K562 (cell line): ENCODE data around the gene SIRT7. TPM values are rescaled to one million over a fixed set of nuclear protein-coding genes. Genes with fewer than 3 reads are reported as not detected.

Source experiments
- ATAC-seq: fragments of 200-7000 bp; cut with Tn5 transposase; 3 replicates; pipeline ENCODE4 v1.9.1; 2020; ENCODE audit warnings: moderate library complexity
- BruUV-seq: library from RNA; stranded (reverse); fragments of 400-500 nt; replicated peaks from 2 replicates; lab custom pipeline; 2021; lab: Mats Ljungman, UMichigan
- CTCF ChIA-PET: fragments of 300-600 bp; formaldehyde crosslinking; extraction: SDS; loops from one replicate; lab custom pipeline; 2021; ENCODE audit warnings: low intra/inter-chr PET ratio; lab: Yijun Ruan, JAX
- POLR2A ChIA-PET: fragments of 300-600, 350-650 bp; sonication (Branson Sonifier 250); formaldehyde crosslinking; extraction: SDS; loops from one replicate; lab custom pipeline; 2021; ENCODE audit warnings: antibody characterized with exemption, inconsistent platforms; lab: Yijun Ruan, JAX
- DNase-seq, 4 experiments: peaks; one replicate each; pipeline versions ENCODE4 v3.0.0 to v3.0.0-alpha.2; 2011 to 2018; ENCODE audit warnings: low spot score in 3 of 4, mixed read lengths in 3 of 4; ENCODE audit errors: extremely low read depth in 1 of 4
- FAIRE-seq: peaks from 2 replicates; lab custom pipeline; 2011; peaks lifted over from hg19 to GRCh38; lab: Jason Lieb, UNC
- H2AFZ ChIP-seq: 2 replicates; pipeline ENCODE4 v1.6.0; 2011; ENCODE audit warnings: low read depth, low read length, control low read depth, inconsistent platforms
- H3K27ac ChIP-seq: fragments of 200-600 bp; 3 replicates; pipeline ENCODE4 v1.8.0; 2011; ENCODE audit warnings: low read depth, mild to moderate bottlenecking, control low read depth, inconsistent platforms, low read length, moderate library complexity, mixed read lengths; ENCODE audit errors: extremely low read depth
- H3K27me3 ChIP-seq, 2 experiments: fragments of 300-600 bp in 1 of 2; 2 replicates in 1 of 2; 3 replicates in 1 of 2; pipeline versions ENCODE4 v1.6.0 to v1.8.0; 2011; ENCODE audit warnings: inconsistent platforms in 2 of 2, low read length in 2 of 2, mild to moderate bottlenecking in 1 of 2, mixed read lengths in 1 of 2, moderate library complexity in 1 of 2; ENCODE audit not compliant: control insufficient read depth in 2 of 2, insufficient read depth in 2 of 2
- H3K36me3 ChIP-seq: fragments of 300-600 bp; 3 replicates; pipeline ENCODE4 v1.8.0; 2011; ENCODE audit warnings: mild to moderate bottlenecking, low read length, inconsistent platforms; ENCODE audit not compliant: control insufficient read depth, insufficient read depth
- H3K4me1 ChIP-seq, 2 experiments: fragments of 200-600 bp in 1 of 2; replicated peaks in 1 of 2; 2 replicates in 1 of 2; 3 replicates in 1 of 2; pipeline versions ENCODE4 v1.5.1 to v1.8.0; 2011; ENCODE audit warnings: inconsistent platforms in 2 of 2, low read length in 2 of 2, mild to moderate bottlenecking in 1 of 2, mixed read lengths in 1 of 2, moderate library complexity in 1 of 2; ENCODE audit not compliant: control insufficient read depth in 2 of 2, insufficient read depth in 2 of 2
- H3K4me2 ChIP-seq: 2 replicates; pipeline ENCODE4 v1.6.1; 2011; ENCODE audit warnings: low read length, control low read depth, inconsistent platforms, mixed read lengths; ENCODE audit not compliant: insufficient read depth
- H3K4me3 ChIP-seq: fragments of 200-600 bp; sonication (generic), shearing (Covaris generic); 2 replicates; pipeline ENCODE4 v1.5.1; 2016; ENCODE audit warnings: control low read depth, inconsistent platforms
- H3K79me2 ChIP-seq: fragments of 200-600 bp; 3 replicates; pipeline ENCODE4 v1.8.0; 2011; ENCODE audit warnings: low read length, inconsistent platforms; ENCODE audit not compliant: control insufficient read depth, insufficient read depth
- H3K9ac ChIP-seq, 2 experiments: 2 replicates each; pipeline versions ENCODE4 v1.6.0 to v1.6.1; 2011; ENCODE audit warnings: low read depth in 2 of 2, low read length in 2 of 2, control low read depth in 1 of 2, inconsistent platforms in 1 of 2, mild to moderate bottlenecking in 1 of 2, mixed read lengths in 1 of 2; ENCODE audit not compliant: insufficient read depth in 1 of 2
- H3K9me1 ChIP-seq: one replicate; pipeline ENCODE4 v1.6.0; 2011; ENCODE audit warnings: inconsistent platforms, mild to moderate bottlenecking, low read length, moderate library complexity; ENCODE audit not compliant: control insufficient read depth, insufficient read depth
- H3K9me3 ChIP-seq: replicated peaks from 2 replicates; pipeline ENCODE4 v1.5.1; 2011; ENCODE audit warnings: low read depth, low read length, inconsistent platforms; ENCODE audit not compliant: control insufficient read depth, insufficient read depth
- H4K20me1 ChIP-seq: replicated peaks from 2 replicates; pipeline ENCODE4 v1.6.1; 2011; ENCODE audit warnings: low read length, inconsistent platforms, mixed read lengths; ENCODE audit not compliant: control insufficient read depth, insufficient read depth
- BMI1 ChIP-seq: fragments of 150-350 bp; IDR thresholded peaks from 2 replicates; pipeline ENCODE4 v1.6.1; 2014; ENCODE audit warnings: low read length
- PML ChIP-seq: IDR thresholded peaks from 2 replicates; pipeline ENCODE4 v1.6.1; 2012; ENCODE audit warnings: low read length, inconsistent platforms
- POLR2A ChIP-seq: fragments of 450-650 bp; conservative IDR thresholded peaks from 2 replicates; pipeline ENCODE4 v1.6.1; 2016
- POLR2G ChIP-seq: fragments of 200-400 bp; formaldehyde crosslinking; IDR thresholded peaks from 2 replicates; pipeline ENCODE4 v1.6.1; 2017; ENCODE audit warnings: low read depth, mild to moderate bottlenecking, antibody characterized with exemption, low read length, moderate library complexity
- RB1 ChIP-seq: fragments of 450-650 bp; IDR thresholded peaks from 2 replicates; pipeline ENCODE4 v1.6.1; 2017; ENCODE audit warnings: low read depth, mild to moderate bottlenecking
- RBM22 ChIP-seq: fragments of 200-400 bp; formaldehyde crosslinking; IDR thresholded peaks from 2 replicates; pipeline ENCODE4 v1.6.1; 2018; ENCODE audit warnings: low read length, low read depth; ENCODE audit not compliant: poor library complexity, severe bottlenecking
- RHOXF2B ChIP-seq: fragments of 250-450 bp; sonication (Bioruptor Pico); conservative IDR thresholded peaks from 2 replicates; pipeline ENCODE4 v1.5.1; 2021
- SP1 ChIP-seq: sonication (generic); formaldehyde crosslinking; IDR thresholded peaks from 2 replicates; pipeline ENCODE4 v1.8.1; 2022; ENCODE audit warnings: mild to moderate bottlenecking, missing genetic modification reagents
- ZNF3 ChIP-seq: fragments of 250-450 bp; sonication (Bioruptor Pico); IDR thresholded peaks from 2 replicates; pipeline ENCODE4 v1.5.0; 2021; ENCODE audit warnings: mild to moderate bottlenecking, moderate library complexity
- ZNF436 ChIP-seq: fragments of 250-450, 450-650 bp; sonication (Bioruptor Pico); formaldehyde crosslinking; IDR thresholded peaks from 2 replicates; pipeline ENCODE4 v1.7.0; 2020; ENCODE audit warnings: mild to moderate bottlenecking
- WGBS: fragments of 100-300 bp; shearing (Covaris generic); methylation state at CpG from one replicate; pipeline ENCODE4 v1.1.6; 2016; ENCODE audit warnings: low coverage, mixed read lengths; ENCODE audit not compliant: insufficient coverage; ENCODE audit errors: missing lambda C conversion rate; 5-methylcytosine and 5-hydroxymethylcytosine counted together
- in situ Hi-C: fragments of 300-500 bp; cut with MboI; formaldehyde crosslinking; loops from 4 replicates; pipeline ENCODE4 v1.15.0; 2018; ENCODE audit warnings: inconsistent platforms, mixed read lengths
- intact Hi-C: fragments of 100-400 bp; cut with micrococcal nuclease; formaldehyde crosslinking; loops from 2 replicates; pipeline ENCODE4 v1.14.2; 2022
- polyA plus RNA-seq, 8 experiments: library from polyadenylated mRNA; depleted of rRNA in 4 of 8; stranded (reverse) in 5 of 8; unstranded in 3 of 8; fragments of >200 nt; fragmentation: Nextera tagmentation in 2 of 8; fragmentation: Illumina TruSeq in 1 of 8; extraction: Ambion mirVana in 2 of 8; extraction: Trizol in 1 of 8; gene quantifications; 2 replicates each; pipeline versions ENCODE4 v1.2.1 to v1.2.3, GENCODE V29; 2011 to 2014; ENCODE audit warnings: inconsistent platforms in 1 of 8, missing spikeins in 1 of 8
- total RNA-seq, 7 experiments: library from RNA; depleted of rRNA in 6 of 7; stranded (reverse); fragments of >200 nt in 6 of 7; fragmentation: Illumina TruSeq in 2 of 7; extraction: Trizol in 2 of 7; gene quantifications; 2 replicates each; pipeline versions ENCODE4 v1.2.1 to v1.2.3, GENCODE V29; 2011 to 2021; ENCODE audit warnings: low replicate concordance in 1 of 7
- TF ChIP-seq, protein P1 (sequence below): sonication (generic); formaldehyde crosslinking; IDR thresholded peaks from 2 replicates; pipeline ENCODE4 v1.8.1; 2023; ENCODE audit warnings: mild to moderate bottlenecking, missing genetic modification reagents
- TF ChIP-seq, protein P2 (sequence below), 2 experiments: IDR thresholded peaks; 2 replicates each; pipeline ENCODE4 v1.6.1; 2011; ENCODE audit warnings: borderline replicate concordance in 1 of 2, control low read depth in 1 of 2, low read depth in 1 of 2, low read length in 1 of 2, mild to moderate bottlenecking in 1 of 2, mixed read lengths in 1 of 2, moderate library complexity in 1 of 2; ENCODE audit not compliant: insufficient read depth in 1 of 2, insufficient read length in 1 of 2, poor library complexity in 1 of 2, severe bottlenecking in 1 of 2; ENCODE audit errors: extremely low read depth in 1 of 2
- TF ChIP-seq, protein P3 (sequence below): fragments of 450-650 bp; formaldehyde crosslinking; IDR thresholded peaks from 2 replicates; pipeline ENCODE4 v1.4.0; 2022; ENCODE audit warnings: missing genetic modification characterization
- TF ChIP-seq, protein P4 (sequence below): fragments of 250-450 bp; sonication (Bioruptor Pico); IDR thresholded peaks from 2 replicates; pipeline ENCODE4 v1.8.0; 2022; ENCODE audit warnings: moderate library complexity, mild to moderate bottlenecking, inconsistent platforms

The SIRT7 gene
- total and polyA plus RNA-seq, 9 of the 15 experiments (the other 6 are each of a cell fraction or from before 2014, with no cell fraction given) = 1.6 to 54.8 (median 20.3) TPM

DNA sequence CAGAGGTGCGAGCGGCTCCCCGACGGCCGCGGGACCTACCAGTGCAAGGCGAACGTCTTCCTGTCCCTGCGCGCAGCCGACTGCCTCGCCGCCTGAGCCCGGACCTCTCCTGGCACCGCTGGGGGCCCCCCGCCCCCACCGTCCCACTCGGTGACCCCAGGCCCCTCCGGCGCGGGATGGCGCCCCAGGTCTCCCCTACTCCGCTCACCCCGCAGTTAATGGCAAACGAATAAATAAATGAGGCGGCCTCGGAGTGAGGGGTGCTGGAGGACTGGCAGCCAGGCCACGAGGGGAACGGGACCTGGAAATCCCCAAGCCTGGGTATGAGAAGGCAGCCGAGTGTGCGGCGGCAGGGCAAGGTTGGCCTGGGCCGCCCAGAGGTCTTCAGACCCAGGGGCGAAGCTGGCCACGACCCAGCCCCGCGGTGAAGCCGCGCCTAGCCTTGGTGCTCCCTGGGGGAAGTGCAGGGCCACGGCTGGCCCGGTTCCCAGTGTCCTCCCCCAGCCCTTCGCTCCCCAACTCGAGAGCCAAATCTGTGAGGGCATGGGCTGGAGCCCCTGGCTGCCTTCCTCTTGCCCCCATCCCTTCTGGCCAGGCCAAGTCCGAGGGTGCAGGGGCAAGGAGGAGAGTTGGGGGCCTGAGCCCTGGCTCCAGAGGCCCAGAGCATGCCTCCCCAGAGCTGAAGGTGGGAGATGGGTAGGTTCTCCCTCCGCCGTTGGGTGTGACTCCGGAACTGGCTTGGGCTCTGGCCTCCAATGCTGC lies 15.1 kb downstream of the SIRT7 start:
- no peaks in the 10 kb centered on the region for H3K79me2 ChIP-seq
- H2AFZ ChIP-seq = no peak overlapping the region
- WGBS = 26% methylated on average over 33 of the region's 47 CpGs
- ChIA-PET CTCF (no interaction called here), POLR2A (interaction anchor here (0.6 to 1.7 kb wide), 6 partner anchors 9 to 69 kb away, joined by 3 to 10 read pairs (median 4); partner anchors contain the start of gene PCYT2)
- no peak for FAIRE-seq
- peak in 2 of 4 experiments; percentile 19 to 39 for DNase-seq
- H3K4me1 ChIP-seq = peaks cover 10 to 91% of the 10 kb centered on the region in 2 experiments
- no peak overlapping the region for H3K4me2 ChIP-seq
- H3K9me3 ChIP-seq = no peaks in the 10 kb centered on the region
- H3K27ac ChIP-seq = peak overlapping the region; percentile 27; the same call in 1 of the 3 replicates
- H3K9ac ChIP-seq = peak overlapping the region in 1 of 2 experiments; percentile 89; a peak in 3 of 4 replicates
- peaks cover 9% of the 10 kb centered on the region; the same call in 1 of the 2 replicates for H4K20me1 ChIP-seq
- BruUV-seq = no TSS peak
- peak; percentile 43 for ATAC-seq
- intact Hi-C loops = no loop called here
- in situ Hi-C loops = no loop called here
- no peaks in the 10 kb centered on the region for H3K9me1 ChIP-seq
- H3K36me3 ChIP-seq = peaks cover 74% of the 10 kb centered on the region; the same call in 2 of the 3 replicates
- H3K4me3 ChIP-seq = peak overlapping the region; percentile 32; the same call in 1 of the 2 replicates
- no peaks in the 10 kb centered on the region for H3K27me3 ChIP-seq
- TF ChIP-seq PML (peak; percentile 24; the same call in 1 of the 2 replicates), RHOXF2B (CRISPR knock-in tag) (no peak), BMI1 (no peak), RB1 (0 out of 2 replicates have a peak, but pooled peaks have one; percentile 10), ZNF436 (CRISPR knock-in tag) (no peak), ZNF3 (0 out of 2 replicates have a peak, but pooled peaks have one; percentile 59), POLR2A (peak; percentile 52), POLR2G (peak; percentile 74), SP1 (no peak), RBM22 (peak; percentile 77)
- TF ChIP-seq, protein P1, sequence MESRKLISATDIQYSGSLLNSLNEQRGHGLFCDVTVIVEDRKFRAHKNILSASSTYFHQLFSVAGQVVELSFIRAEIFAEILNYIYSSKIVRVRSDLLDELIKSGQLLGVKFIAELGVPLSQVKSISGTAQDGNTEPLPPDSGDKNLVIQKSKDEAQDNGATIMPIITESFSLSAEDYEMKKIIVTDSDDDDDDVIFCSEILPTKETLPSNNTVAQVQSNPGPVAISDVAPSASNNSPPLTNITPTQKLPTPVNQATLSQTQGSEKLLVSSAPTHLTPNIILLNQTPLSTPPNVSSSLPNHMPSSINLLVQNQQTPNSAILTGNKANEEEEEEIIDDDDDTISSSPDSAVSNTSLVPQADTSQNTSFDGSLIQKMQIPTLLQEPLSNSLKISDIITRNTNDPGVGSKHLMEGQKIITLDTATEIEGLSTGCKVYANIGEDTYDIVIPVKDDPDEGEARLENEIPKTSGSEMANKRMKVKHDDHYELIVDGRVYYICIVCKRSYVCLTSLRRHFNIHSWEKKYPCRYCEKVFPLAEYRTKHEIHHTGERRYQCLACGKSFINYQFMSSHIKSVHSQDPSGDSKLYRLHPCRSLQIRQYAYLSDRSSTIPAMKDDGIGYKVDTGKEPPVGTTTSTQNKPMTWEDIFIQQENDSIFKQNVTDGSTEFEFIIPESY (CRISPR knock-in tag) = peak; percentile 13; the same call in 1 of the 2 replicates
- TF ChIP-seq, protein P2, sequence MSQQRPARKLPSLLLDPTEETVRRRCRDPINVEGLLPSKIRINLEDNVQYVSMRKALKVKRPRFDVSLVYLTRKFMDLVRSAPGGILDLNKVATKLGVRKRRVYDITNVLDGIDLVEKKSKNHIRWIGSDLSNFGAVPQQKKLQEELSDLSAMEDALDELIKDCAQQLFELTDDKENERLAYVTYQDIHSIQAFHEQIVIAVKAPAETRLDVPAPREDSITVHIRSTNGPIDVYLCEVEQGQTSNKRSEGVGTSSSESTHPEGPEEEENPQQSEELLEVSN (IDR thresholded peaks at IDR 0.05; ENCODE audit: borderline replicate concordance in 1 of 2, extremely low read depth in 1 of 2, insufficient read depth in 1 of 2, insufficient read length in 1 of 2, low read depth in 1 of 2, low read length in 1 of 2, poor library complexity in 1 of 2, severe bottlenecking in 1 of 2) = no peak
- TF ChIP-seq, protein P3, sequence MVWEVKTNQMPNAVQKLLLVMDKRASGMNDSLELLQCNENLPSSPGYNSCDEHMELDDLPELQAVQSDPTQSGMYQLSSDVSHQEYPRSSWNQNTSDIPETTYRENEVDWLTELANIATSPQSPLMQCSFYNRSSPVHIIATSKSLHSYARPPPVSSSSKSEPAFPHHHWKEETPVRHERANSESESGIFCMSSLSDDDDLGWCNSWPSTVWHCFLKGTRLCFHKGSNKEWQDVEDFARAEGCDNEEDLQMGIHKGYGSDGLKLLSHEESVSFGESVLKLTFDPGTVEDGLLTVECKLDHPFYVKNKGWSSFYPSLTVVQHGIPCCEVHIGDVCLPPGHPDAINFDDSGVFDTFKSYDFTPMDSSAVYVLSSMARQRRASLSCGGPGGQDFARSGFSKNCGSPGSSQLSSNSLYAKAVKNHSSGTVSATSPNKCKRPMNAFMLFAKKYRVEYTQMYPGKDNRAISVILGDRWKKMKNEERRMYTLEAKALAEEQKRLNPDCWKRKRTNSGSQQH (CRISPR knock-in tag) = no peak; the same call in 1 of the 2 replicates
- TF ChIP-seq, protein P4, sequence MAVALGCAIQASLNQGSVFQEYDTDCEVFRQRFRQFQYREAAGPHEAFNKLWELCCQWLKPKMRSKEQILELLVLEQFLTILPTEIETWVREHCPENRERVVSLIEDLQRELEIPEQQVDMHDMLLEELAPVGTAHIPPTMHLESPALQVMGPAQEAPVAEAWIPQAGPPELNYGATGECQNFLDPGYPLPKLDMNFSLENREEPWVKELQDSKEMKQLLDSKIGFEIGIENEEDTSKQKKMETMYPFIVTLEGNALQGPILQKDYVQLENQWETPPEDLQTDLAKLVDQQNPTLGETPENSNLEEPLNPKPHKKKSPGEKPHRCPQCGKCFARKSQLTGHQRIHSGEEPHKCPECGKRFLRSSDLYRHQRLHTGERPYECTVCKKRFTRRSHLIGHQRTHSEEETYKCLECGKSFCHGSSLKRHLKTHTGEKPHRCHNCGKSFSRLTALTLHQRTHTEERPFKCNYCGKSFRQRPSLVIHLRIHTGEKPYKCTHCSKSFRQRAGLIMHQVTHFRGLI (CRISPR knock-in tag) = no peak
